Liver (tissue), 9 donors: ENCODE data around the gene PRKACA. TPM values are rescaled to one million over a fixed set of nuclear protein-coding genes. Genes with fewer than 3 reads are reported as not detected.
A peak's percentile ranks its signal among the peaks of the same experiment; 100 is the strongest.

Experiments used
- DNase-seq: peaks from one replicate; pipeline ENCODE4 v3.0.0-alpha.2; 2017; ENCODE audit warnings: low spot score
- H3K27ac ChIP-seq, 2 donors: one replicate each; pipeline ENCODE4 v1.7.0; 2013; ENCODE audit warnings: inconsistent platforms in 2 of 2, low read length in 2 of 2, control low read depth in 1 of 2, low read depth in 1 of 2, mild to moderate bottlenecking in 1 of 2
- H3K27me3 ChIP-seq, 4 donors: one replicate each; pipeline versions ENCODE4 v1.6.1 to v1.7.0; 2013; ENCODE audit warnings: low read length in 3 of 4, inconsistent platforms in 1 of 4, mild to moderate bottlenecking in 1 of 4, moderate library complexity in 1 of 4; ENCODE audit not compliant: control insufficient read depth in 4 of 4, insufficient read depth in 4 of 4
- H3K36me3 ChIP-seq, 4 donors: one replicate each; pipeline versions ENCODE4 v1.6.1 to v1.7.0; 2013; ENCODE audit warnings: low read length in 3 of 4, mild to moderate bottlenecking in 3 of 4, low read depth in 1 of 4, moderate library complexity in 1 of 4; ENCODE audit not compliant: control insufficient read depth in 4 of 4, insufficient read depth in 3 of 4
- H3K4me1 ChIP-seq, 4 donors: one replicate each; pipeline versions ENCODE4 v1.6.1 to v1.7.0; 2013; ENCODE audit warnings: low read length in 3 of 4, mild to moderate bottlenecking in 3 of 4, moderate library complexity in 1 of 4; ENCODE audit not compliant: control insufficient read depth in 4 of 4, insufficient read depth in 4 of 4
- H3K4me3 ChIP-seq, 3 donors: one replicate each; pipeline versions ENCODE4 v1.6.1 to v1.7.0; 2013; ENCODE audit warnings: low read length in 3 of 3, control low read depth in 1 of 3, low read depth in 1 of 3, mild to moderate bottlenecking in 1 of 3
- H3K9ac ChIP-seq, 2 donors: one replicate each; pipeline ENCODE4 v1.7.0; 2013; ENCODE audit warnings: low read length in 2 of 2, mild to moderate bottlenecking in 2 of 2, moderate library complexity in 2 of 2, control low read depth in 1 of 2, low read depth in 1 of 2
- H3K9me3 ChIP-seq, 4 donors: one replicate each; pipeline versions ENCODE4 v1.6.1 to v1.7.0; 2013; ENCODE audit warnings: low read length in 3 of 4; ENCODE audit not compliant: control insufficient read depth in 4 of 4
- CTCF ChIP-seq: fragments of 150-350 bp; IDR thresholded peaks from 2 replicates; pipeline ENCODE4 v1.5.1; 2017; ENCODE audit warnings: improper control_type of control experiment, low read depth, low read length; ENCODE audit not compliant: missing input control
- EGR1 ChIP-seq, 2 donors: IDR thresholded peaks; 2 replicates each; pipeline ENCODE4 v1.6.1; 2016 to 2018; ENCODE audit warnings: antibody characterized with exemption in 2 of 2, low read depth in 2 of 2
- FOXA1 ChIP-seq: IDR thresholded peaks from 2 replicates; pipeline ENCODE4 v1.6.1; 2016; ENCODE audit warnings: antibody characterized with exemption
- FOXA2 ChIP-seq: IDR thresholded peaks from 2 replicates; pipeline ENCODE4 v1.6.1; 2016; ENCODE audit warnings: antibody characterized with exemption
- GABPA ChIP-seq, 2 donors: IDR thresholded peaks in 1 of 2; conservative IDR thresholded peaks in 1 of 2; 2 replicates each; pipeline ENCODE4 v1.6.1; 2016; ENCODE audit warnings: antibody characterized with exemption in 2 of 2, mild to moderate bottlenecking in 1 of 2, moderate library complexity in 1 of 2
- HNF4A ChIP-seq, 2 donors: conservative IDR thresholded peaks; 2 replicates each; pipeline ENCODE4 v1.6.1; 2016; ENCODE audit warnings: antibody characterized with exemption in 2 of 2, mild to moderate bottlenecking in 2 of 2
- HNF4G ChIP-seq: IDR thresholded peaks from 2 replicates; pipeline ENCODE4 v1.6.1; 2016; ENCODE audit warnings: antibody characterized with exemption
- JUND ChIP-seq, 2 donors: IDR thresholded peaks; 2 replicates each; pipeline ENCODE4 v1.6.1; 2016; ENCODE audit warnings: antibody characterized with exemption in 2 of 2
- NR2F2 ChIP-seq: IDR thresholded peaks from 2 replicates; pipeline ENCODE4 v1.6.1; 2016; ENCODE audit warnings: antibody characterized with exemption
- RXRA ChIP-seq, 2 donors: IDR thresholded peaks; 2 replicates each; pipeline ENCODE4 v1.6.1; 2017 to 2018; ENCODE audit warnings: antibody characterized with exemption in 2 of 2, mild to moderate bottlenecking in 1 of 2
- SP1 ChIP-seq: IDR thresholded peaks from 2 replicates; pipeline ENCODE4 v1.6.1; 2018; ENCODE audit warnings: antibody characterized with exemption, mild to moderate bottlenecking
- TAF1 ChIP-seq: conservative IDR thresholded peaks from 2 replicates; pipeline ENCODE4 v1.6.1; 2016; ENCODE audit warnings: antibody characterized with exemption, mild to moderate bottlenecking
- YY1 ChIP-seq: IDR thresholded peaks from 2 replicates; pipeline ENCODE4 v1.6.1; 2016; ENCODE audit warnings: antibody characterized with exemption, mild to moderate bottlenecking
- WGBS: extraction: QIAGEN DNeasy Blood & Tissue Kit; methylation state at CpG from one replicate; pipeline ENCODE4 v1.1.7; 2013; 5-methylcytosine and 5-hydroxymethylcytosine counted together
- polyA plus RNA-seq, 2 donors: library from polyadenylated mRNA; stranded (reverse) in 1 of 2; unstranded in 1 of 2; fragments of 200-250 nt in 1 of 2; fragments of >200 nt in 1 of 2; fragmentation: Nextera tagmentation in 1 of 2; extraction: Ambion mirVana in 1 of 2; gene quantifications; one replicate each; pipeline versions ENCODE4 v1.2.1 to v1.2.3, GENCODE V29; 2013 to 2015
- total RNA-seq, 2 donors: library from RNA; depleted of rRNA; stranded (reverse); fragments of >200 nt; gene quantifications; one replicate each; pipeline ENCODE4 v1.2.3, GENCODE V29; 2014
- TF ChIP-seq, protein P1 (sequence below): IDR thresholded peaks from 2 replicates; pipeline ENCODE4 v1.6.1; 2016; ENCODE audit warnings: antibody characterized with exemption
- TF ChIP-seq, protein P2 (sequence below): IDR thresholded peaks from 2 replicates; pipeline ENCODE4 v1.6.1; 2016; ENCODE audit warnings: antibody characterized with exemption, mild to moderate bottlenecking
- TF ChIP-seq, protein P3 (sequence below): IDR thresholded peaks from 2 replicates; pipeline ENCODE4 v1.6.1; 2016; ENCODE audit warnings: antibody characterized with exemption
- TF ChIP-seq, protein P4 (sequence below): IDR thresholded peaks from 2 replicates; pipeline ENCODE4 v1.6.1; 2016; ENCODE audit warnings: antibody characterized with exemption
- donor health status: healthy.
- donor health status: healthy.
- donor health status: healthy.
- donor health status: healthy.
- donor health status: healthy.

PRKACA gene
- total and polyA plus RNA-seq, 4 donors = 15.5 to 72.4 (median 40.2) TPM

- TF ChIP-seq, protein P1, sequence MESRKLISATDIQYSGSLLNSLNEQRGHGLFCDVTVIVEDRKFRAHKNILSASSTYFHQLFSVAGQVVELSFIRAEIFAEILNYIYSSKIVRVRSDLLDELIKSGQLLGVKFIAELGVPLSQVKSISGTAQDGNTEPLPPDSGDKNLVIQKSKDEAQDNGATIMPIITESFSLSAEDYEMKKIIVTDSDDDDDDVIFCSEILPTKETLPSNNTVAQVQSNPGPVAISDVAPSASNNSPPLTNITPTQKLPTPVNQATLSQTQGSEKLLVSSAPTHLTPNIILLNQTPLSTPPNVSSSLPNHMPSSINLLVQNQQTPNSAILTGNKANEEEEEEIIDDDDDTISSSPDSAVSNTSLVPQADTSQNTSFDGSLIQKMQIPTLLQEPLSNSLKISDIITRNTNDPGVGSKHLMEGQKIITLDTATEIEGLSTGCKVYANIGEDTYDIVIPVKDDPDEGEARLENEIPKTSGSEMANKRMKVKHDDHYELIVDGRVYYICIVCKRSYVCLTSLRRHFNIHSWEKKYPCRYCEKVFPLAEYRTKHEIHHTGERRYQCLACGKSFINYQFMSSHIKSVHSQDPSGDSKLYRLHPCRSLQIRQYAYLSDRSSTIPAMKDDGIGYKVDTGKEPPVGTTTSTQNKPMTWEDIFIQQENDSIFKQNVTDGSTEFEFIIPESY = no peak
- TF ChIP-seq TAF1 = no peak
Measured at GRCh38 chr19:14082675-14082960, 34.9 kb downstream of the PRKACA start (continued).

DNA sequence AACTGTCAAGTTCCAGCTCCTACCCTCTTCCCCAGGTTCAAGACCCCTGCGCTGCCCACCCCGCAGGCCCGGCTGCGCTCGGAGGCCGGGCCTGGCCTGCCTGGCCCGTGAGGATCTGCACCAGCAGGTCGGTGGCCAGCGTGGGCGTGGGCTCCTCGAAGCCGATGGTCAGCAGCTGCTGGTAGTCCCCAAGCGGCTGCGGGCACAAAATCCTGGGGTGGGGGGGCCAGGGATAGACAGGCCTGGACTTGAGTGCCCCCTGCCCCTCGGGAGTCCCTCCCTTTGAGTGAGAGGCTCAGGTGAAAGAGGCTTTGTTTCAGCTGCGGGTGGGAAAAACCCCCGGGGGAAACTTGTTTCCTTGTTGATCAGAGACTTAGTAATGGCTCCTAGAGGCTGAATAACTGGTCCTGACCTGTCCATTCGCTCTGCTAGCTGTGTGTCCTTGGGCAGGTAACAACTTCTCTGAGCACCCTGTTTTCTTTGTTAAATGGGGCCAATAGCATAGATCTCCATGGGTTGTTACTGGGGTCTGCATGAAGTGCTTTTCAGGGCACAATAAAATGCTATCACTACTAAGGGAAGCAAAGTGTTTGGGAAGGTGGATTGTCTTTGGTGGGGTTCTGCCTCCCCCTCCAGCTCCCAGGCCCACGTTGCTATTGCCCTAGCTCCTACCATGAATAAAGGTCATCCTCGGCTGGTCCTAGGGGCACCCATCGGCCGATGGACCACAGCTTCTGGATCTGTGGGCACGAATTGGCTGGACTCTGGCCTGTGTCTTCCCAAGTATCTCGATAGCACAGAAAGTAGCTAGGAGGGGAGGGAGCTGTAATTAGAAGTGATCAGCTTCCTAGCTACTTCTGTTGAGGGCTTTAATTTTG lies 35.5 kb downstream of the PRKACA start:
- H3K4me1 ChIP-seq = peaks cover 8 to 28% (median 17%) of the 10 kb centered on the region in 4 donors
- H3K9me3 ChIP-seq = no peaks in the 10 kb centered on the region
- 9% methylated on average over 24 of the region's 24 CpGs for WGBS
- H3K4me3 ChIP-seq = peak overlapping the region; percentile 84 to 91 (median 91)
- peak overlapping the region; percentile 79 to 91 for H3K9ac ChIP-seq
- H3K27ac ChIP-seq = peak overlapping the region; percentile 87 to 94
- TF ChIP-seq JUND (IDR thresholded peaks at IDR 0.05) = no peak
- peak in 1 of 2 donors; percentile 18 for TF ChIP-seq EGR1 (IDR thresholded peaks at IDR 0.05; ENCODE audit: low read depth in 2 of 2)
- no peaks in the 10 kb centered on the region for H3K27me3 ChIP-seq
- DNase-seq = no peak
- peaks cover 0 to 3% (median 0%) of the 10 kb centered on the region in 4 donors for H3K36me3 ChIP-seq

- no peaks in the 10 kb centered on the region for H3K9me3 ChIP-seq
- peak overlapping the region; percentile 84 to 93 (median 91) for H3K4me3 ChIP-seq
- H3K27ac ChIP-seq = peak overlapping the region; percentile 92 to 94
- H3K4me1 ChIP-seq = peaks cover 8 to 28% (median 17%) of the 10 kb centered on the region in 4 donors
- under 1% methylated on average over 50 of the region's 50 CpGs for WGBS
- peak; percentile 99 for DNase-seq
- no peaks in the 10 kb centered on the region for H3K27me3 ChIP-seq
- peak overlapping the region; percentile 91 to 95 for H3K9ac ChIP-seq
- peaks cover 0 to 3% (median 0%) of the 10 kb centered on the region in 4 donors for H3K36me3 ChIP-seq
- TF ChIP-seq FOXA2 (no peak), CTCF (no peak), FOXA1 (peak; percentile 17), TAF1 (peak; percentile 77), NR2F2 (peak; percentile 79), SP1 (peak; percentile 89), GABPA (IDR thresholded peaks at IDR 0.05 in 1 of 2, conservative IDR thresholded peaks at IDR 0.05 in 1 of 2) (peak; percentile 98), RXRA (IDR thresholded peaks at IDR 0.05) (peak; percentile 53 to 78), EGR1 (IDR thresholded peaks at IDR 0.05; ENCODE audit: low read depth in 2 of 2) (peak; percentile 80 to 89), JUND (IDR thresholded peaks at IDR 0.05) (peak; percentile 47 to 67), YY1 (peak; percentile 83), HNF4G (peak; percentile 38), HNF4A (conservative IDR thresholded peaks at IDR 0.05) (peak; percentile 58 to 76)
- TF ChIP-seq, protein P2, sequence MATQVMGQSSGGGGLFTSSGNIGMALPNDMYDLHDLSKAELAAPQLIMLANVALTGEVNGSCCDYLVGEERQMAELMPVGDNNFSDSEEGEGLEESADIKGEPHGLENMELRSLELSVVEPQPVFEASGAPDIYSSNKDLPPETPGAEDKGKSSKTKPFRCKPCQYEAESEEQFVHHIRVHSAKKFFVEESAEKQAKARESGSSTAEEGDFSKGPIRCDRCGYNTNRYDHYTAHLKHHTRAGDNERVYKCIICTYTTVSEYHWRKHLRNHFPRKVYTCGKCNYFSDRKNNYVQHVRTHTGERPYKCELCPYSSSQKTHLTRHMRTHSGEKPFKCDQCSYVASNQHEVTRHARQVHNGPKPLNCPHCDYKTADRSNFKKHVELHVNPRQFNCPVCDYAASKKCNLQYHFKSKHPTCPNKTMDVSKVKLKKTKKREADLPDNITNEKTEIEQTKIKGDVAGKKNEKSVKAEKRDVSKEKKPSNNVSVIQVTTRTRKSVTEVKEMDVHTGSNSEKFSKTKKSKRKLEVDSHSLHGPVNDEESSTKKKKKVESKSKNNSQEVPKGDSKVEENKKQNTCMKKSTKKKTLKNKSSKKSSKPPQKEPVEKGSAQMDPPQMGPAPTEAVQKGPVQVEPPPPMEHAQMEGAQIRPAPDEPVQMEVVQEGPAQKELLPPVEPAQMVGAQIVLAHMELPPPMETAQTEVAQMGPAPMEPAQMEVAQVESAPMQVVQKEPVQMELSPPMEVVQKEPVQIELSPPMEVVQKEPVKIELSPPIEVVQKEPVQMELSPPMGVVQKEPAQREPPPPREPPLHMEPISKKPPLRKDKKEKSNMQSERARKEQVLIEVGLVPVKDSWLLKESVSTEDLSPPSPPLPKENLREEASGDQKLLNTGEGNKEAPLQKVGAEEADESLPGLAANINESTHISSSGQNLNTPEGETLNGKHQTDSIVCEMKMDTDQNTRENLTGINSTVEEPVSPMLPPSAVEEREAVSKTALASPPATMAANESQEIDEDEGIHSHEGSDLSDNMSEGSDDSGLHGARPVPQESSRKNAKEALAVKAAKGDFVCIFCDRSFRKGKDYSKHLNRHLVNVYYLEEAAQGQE = peak; percentile 80
- TF ChIP-seq, protein P3, sequence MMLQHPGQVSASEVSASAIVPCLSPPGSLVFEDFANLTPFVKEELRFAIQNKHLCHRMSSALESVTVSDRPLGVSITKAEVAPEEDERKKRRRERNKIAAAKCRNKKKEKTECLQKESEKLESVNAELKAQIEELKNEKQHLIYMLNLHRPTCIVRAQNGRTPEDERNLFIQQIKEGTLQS = peak; percentile 58
- TF ChIP-seq, protein P1 = peak; percentile 80
- TF ChIP-seq, protein P4, sequence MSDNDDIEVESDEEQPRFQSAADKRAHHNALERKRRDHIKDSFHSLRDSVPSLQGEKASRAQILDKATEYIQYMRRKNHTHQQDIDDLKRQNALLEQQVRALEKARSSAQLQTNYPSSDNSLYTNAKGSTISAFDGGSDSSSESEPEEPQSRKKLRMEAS = peak; percentile 62
Measured at GRCh38 chr19:14080887-14081796, 36.4 kb downstream of the PRKACA start.
